Neural cell (in vitro differentiated cells): ENCODE results near the gene NDUFS2.

Experiments used
- CTCF ChIP-seq: fragments of 450-650 bp; IDR thresholded peaks from 2 replicates; pipeline ENCODE4 v1.5.1; 2014; ENCODE audit warnings: antibody characterized with exemption, mild to moderate bottlenecking, moderate library complexity; ENCODE audit not compliant: poor library complexity, severe bottlenecking
- EP300 ChIP-seq: fragments of 450-650 bp; conservative IDR thresholded peaks from 2 replicates; pipeline ENCODE4 v1.6.1; 2014; ENCODE audit warnings: antibody characterized with exemption, mild to moderate bottlenecking, moderate library complexity; ENCODE audit not compliant: poor library complexity, severe bottlenecking
- EZH2 ChIP-seq: fragments of 200-600, 300-800 bp; shearing (Covaris generic), sonication (generic); IDR thresholded peaks from 2 replicates; pipeline ENCODE4 v1.6.1; 2014; ENCODE audit warnings: antibody characterized with exemption, low read length, borderline replicate concordance, mild to moderate bottlenecking; ENCODE audit not compliant: insufficient read depth, poor library complexity, severe bottlenecking
- MXI1 ChIP-seq: fragments of 450-650 bp; conservative IDR thresholded peaks from 2 replicates; pipeline ENCODE4 v1.6.1; 2014; ENCODE audit warnings: antibody characterized with exemption, mild to moderate bottlenecking; ENCODE audit not compliant: poor library complexity, severe bottlenecking
- POLR2AphosphoS5 ChIP-seq: IDR thresholded peaks from 2 replicates; pipeline ENCODE4 v1.6.1; 2012
- RAD21 ChIP-seq: fragments of 450-650 bp; conservative IDR thresholded peaks from 2 replicates; pipeline ENCODE4 v1.6.1; 2014; ENCODE audit warnings: antibody characterized with exemption, mild to moderate bottlenecking, moderate library complexity
- REST ChIP-seq: IDR thresholded peaks from 2 replicates; pipeline ENCODE4 v1.6.1; 2012; ENCODE audit warnings: borderline replicate concordance
- SMC3 ChIP-seq: fragments of 450-650 bp; conservative IDR thresholded peaks from 2 replicates; pipeline ENCODE4 v1.6.1; 2014; ENCODE audit warnings: antibody characterized with exemption, mild to moderate bottlenecking, moderate library complexity; ENCODE audit not compliant: poor library complexity
- TAF1 ChIP-seq: IDR thresholded peaks from 2 replicates; pipeline ENCODE4 v1.6.1; 2012; ENCODE audit warnings: low read depth

- TF ChIP-seq CTCF (no peak), EP300 (no peak), EZH2 (no peak), REST (no peak), TAF1 (no peak), POLR2AphosphoS5 (no peak), RAD21 (no peak), SMC3 (no peak), MXI1 (no peak)
These were observed 5.0 kb downstream of the NDUFS2 start for GRCh38 chr1:161207173-161207572.
